Activated CD8-positive, alpha-beta memory T cell treated with anti-CD3 and anti-CD28 coated beads for 24 hours (primary cell): ENCODE measurements around the gene FAM177A1.
"Not testable (repeated sequence)": the region's sequence is repeated elsewhere in the genome, so short reads cannot be mapped to it uniquely, and the experiment has no call there.

Experiments
- DNase-seq: peaks from one replicate; pipeline ENCODE4 v3.0.0-alpha.2; 2020

Gene FAM177A1, protein sequence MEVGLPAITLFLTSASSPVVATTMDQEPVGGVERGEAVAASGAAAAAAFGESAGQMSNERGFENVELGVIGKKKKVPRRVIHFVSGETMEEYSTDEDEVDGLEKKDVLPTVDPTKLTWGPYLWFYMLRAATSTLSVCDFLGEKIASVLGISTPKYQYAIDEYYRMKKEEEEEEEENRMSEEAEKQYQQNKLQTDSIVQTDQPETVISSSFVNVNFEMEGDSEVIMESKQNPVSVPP

DNA sequence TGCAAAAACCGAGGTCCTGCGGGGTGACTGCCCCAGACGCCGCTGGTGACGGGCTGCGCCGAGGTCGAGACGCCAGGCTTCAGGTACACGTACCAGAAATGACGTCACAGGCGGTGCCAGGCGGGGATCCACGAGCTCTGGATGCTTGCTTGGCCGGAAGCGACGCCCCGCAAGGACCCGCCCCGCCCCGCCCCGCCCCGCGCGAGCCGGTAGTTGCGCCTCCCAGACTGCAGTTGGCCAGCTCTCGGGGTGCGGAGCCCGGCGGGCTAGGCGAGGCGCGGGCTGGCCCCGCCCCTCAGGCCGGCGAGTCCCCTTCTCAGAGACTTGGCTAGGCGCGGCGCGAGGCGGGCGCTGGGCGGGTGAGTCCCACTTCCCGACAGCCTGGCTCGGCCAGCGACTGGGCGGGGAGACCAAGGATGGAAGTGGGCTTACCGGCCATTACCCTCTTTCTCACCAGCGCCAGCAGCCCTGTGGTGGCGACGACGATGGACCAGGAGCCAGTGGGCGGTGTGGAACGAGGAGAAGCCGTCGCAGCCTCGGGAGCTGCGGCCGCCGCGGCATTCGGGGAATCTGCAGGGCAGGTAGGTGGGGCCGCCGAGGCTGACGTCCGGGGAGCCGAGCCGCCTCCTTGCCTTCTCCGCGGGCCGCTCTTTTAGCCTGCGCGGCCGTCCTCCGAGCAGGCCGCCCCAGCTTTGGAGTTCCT, at the start of gene FAM177A1:
Gene FAM177A1, plus strand, starts transcription at position 225 of the 703 bp plus-strand sequence. Its CDS starts 192 bp downstream, at position 417.
- peak; percentile 98 for DNase-seq

DNA sequence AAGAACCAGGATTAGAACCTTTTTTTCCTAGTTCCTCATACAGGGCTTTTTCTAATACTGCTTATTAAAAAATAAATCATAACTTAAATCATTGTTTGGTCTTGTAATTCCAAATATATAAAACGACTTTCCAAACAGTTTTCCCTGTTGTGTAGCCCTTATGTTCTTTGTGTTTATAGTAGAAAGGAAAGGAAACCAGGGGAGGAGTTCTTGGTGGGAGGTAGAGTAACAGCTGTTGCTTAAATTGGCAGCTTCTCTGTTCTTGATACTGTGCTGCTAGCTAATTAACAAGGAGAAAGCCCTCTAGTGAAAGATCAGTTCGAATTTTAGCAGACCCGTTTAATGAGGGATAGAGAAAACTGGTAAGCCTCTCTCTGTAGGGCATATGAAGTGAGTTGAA, 48.3 kb upstream of the FAM177A1 start:
- DNase-seq = no peak

DNA sequence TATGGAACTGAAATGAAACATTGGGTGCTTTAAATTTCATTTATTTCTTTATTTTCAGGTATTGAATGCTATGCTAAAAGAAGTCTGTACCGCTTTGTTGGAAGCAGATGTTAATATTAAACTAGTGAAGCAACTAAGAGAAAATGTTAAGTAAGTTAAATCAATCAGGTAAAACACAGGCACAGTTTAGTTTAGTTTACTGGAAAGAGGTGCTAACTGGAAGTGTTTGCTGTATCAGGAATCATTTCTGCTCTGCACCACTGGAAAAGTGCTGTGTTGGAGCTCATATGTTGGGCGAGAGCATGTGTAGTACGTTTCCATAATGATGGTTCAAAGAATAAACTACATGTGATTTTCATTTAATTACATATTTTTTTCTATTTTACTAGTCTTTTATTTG, 46.6 kb upstream of the FAM177A1 start:
- DNase-seq = no peak

DNA sequence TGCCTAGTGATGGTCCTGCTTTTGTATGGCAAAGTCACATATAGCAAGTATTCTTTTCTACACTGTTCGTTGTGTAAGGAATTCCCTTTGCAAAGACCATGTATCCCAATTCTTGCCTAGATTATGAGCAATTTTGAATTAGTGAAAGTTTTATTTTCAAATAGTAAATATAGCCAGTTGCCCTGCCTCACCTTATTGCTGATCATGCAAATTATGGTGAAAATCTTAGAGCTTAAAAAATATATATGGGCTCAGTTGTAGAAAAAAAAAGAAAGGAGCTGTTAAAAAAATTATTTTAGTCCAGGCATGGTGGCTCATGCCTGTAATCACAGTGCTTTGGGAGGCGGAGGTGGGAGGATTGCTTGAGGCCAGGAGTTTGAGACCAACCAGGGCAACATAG, 44.5 kb upstream of the FAM177A1 start:
- no peak for DNase-seq

DNA sequence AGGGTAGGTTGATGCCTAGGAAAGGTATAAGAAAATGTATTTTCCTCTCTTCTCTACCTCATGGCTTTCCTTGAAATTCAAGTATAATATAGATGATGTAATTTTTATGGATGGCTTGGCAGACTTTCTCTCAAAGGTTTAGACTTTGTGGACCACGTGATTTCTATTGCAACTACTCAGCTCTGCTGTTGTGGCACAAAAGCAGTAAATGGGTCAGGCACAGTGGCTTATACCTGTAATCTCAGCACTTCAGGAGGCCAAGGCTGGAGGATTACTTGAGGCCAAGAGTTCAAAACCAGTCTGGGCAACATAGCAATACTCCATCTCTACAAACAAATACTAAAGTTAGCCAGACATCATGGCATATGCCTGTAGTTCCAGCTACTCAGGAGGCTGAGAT, 41.2 kb upstream of the FAM177A1 start:
- no peak for DNase-seq

DNA sequence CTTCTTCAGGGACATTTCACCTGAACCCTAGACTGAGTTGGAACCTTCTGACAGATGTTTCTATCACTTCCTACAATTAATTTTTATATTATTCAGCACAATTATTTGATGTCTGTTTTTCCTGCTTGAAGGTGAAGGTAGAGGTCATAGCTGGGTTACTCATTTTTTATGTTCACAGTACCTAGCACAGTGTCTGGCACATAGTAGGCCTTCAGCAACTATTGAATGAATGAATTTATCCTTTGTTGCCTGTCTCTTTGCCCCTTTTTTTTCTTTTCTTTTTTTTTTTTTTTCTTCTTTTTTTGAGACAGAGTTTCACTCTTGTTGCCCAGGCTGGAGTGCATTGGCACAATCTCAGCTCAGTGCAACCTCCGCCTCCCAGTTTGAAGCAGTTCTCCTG, 29.5 kb upstream of the FAM177A1 start:
- no peak for DNase-seq

DNA sequence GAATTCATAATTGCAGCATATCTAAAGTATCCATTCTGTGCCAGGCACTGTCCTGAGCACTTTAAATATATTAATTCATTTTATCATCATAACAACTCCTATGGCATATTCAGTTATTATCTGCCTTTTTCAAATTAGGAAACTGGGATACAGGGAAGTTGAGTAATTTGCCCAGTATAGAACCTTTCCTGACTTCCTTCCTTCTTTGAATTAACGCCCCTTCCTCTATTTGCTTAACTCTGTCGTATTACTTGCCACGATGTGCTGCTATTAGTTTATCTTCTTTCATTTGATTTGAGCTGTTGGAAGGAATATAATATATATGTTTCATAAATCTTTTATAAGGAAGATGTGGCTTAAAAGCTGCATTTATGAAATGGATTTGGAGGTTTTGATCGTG, 25.4 kb upstream of the FAM177A1 start:
- DNase-seq = no peak

DNA sequence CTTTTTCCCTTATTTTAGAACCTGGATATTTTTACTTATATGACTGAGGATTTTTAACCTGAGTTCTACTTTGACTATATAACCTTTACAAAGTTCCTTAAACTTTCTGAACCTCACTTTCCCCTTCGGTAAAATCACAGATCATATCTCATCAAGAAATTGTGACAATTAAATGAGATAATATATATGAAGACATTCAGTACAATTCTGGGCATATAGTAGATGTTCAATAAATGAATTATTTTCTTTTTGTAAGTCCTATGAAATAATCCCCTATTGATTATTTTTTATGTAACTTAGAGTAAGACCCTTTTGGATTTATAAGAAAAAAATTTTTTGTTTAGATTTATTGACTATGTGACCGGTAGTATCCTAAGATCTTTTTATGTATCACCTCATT, 17.6 kb upstream of the FAM177A1 start:
- no peak for DNase-seq

DNA sequence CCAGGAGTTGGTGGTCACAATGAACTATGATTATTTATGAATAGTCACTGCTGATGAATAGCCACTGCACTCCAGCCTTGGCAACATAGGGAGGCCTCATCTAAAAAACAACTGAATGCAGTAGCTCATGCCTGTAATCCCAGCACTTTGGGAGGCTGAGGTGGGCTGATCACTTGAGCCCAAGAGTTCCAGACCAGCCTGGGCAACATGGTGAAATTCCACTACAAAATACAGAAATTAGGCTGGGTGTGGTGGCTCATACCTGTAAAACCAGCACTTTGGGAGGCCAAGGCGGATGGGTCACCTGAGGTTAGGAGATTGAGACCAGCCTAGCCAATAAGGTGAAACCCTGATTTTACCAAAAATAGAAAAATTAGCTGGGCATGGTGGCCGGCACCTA, 13.5 kb upstream of the FAM177A1 start:
- no peak for DNase-seq

DNA sequence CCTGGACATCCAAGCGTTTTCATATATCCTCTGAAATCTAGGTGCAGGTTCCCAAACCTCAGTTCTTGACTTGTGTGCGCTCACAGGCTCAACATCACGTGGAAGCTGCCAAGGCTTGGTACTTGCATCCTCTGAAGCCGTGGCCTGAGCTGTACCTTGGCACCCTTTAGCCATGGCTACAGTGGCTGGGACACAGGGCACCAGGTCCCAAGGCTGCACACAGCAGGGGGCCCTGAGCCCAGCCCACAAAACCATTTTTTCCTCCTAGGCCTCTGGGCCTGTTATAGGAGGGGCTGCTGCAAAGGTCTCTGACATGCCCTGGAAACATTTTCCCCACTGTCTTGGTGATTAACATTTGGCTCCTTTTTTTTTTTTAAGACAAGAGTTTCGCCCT, 11.6 kb upstream of the FAM177A1 start:
- DNase-seq = no peak

DNA sequence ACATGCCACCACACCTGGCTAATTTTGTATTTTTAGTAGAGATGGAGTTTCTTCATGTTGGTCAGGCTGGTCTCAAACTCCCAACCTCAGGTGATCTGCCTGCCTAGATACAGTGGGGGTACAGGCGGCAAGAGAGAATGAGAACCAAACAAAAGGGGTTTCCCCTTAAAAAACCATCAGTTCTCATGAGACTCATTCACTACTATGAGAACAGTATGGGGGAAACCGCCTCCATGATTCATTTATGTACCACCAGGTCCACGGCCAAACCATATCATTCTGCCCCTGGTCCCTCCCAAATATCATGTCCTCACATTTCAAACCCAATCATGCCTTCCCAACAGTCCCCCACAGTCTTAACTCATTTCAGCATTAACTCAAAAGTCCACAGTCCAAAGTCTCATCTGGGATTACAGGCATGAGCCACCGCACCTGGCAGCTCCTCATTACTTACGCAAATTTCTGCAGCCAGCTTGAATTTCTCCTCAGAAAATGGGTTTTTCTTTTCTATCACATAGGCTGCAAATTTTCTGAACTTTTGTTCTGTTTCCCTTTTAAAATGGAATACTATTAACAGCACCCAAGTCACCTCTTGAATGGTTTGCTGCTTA, 11.0 kb upstream of the FAM177A1 start:
- DNase-seq = not testable (repeated sequence)

DNA sequence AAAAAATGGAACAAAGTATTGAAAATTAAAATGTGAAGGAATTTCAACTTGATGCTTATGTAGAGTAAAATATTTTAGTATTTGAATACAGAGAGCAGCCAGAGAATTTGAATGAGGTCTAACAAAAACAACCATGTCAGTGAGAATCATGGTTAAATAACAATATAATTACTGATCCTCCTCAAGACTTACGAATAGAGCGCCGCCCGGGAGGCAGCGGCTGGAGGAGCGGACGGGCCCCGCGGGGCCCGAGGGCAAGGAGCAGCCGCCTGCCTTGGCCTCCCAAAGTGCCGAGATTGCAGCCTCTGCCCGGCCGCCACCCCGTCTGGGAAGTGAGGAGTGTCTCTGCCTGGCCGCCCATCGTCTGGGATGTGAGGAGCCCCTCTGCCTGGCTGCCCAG, 7.8 kb upstream of the FAM177A1 start:
- DNase-seq = not testable (repeated sequence)

DNA sequence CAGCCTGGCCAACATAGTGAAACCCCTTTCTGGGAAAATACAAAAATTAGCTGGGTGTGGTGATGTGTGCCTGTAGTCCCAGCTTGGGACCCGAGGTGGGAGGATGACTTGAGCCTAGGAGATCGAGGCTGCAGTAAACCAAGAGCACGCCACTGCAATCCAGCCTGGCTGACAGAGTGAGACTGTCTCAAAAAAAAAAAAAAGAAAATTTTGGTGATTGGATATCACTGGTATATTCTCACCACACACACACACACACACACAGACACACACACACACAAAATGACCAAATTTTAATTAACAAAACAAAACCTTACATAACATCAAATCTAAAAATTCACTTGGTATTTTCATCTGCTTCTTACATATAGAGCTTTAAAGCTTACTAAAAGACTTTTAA, 3.4 kb upstream of the FAM177A1 start:
- no peak for DNase-seq

DNA sequence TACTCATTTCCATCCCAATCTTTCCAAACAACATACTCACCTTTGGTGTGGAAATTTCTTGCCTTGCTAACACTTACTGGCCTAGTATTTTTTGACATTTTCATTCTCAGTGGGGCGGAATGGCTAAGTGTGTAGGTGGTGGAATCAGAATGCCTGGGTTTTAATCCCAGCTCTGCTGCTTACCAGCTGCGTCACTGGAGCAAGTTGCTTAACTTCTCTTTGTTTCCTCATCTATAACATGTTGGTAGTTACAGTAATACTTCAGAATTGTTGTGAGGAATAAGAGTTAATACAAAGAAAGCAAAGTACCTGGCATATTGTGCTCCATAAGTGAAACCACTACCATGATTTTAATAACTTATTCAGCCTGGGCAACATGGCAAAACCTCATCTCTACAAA, 3.0 kb upstream of the FAM177A1 start:
- DNase-seq = no peak

DNA sequence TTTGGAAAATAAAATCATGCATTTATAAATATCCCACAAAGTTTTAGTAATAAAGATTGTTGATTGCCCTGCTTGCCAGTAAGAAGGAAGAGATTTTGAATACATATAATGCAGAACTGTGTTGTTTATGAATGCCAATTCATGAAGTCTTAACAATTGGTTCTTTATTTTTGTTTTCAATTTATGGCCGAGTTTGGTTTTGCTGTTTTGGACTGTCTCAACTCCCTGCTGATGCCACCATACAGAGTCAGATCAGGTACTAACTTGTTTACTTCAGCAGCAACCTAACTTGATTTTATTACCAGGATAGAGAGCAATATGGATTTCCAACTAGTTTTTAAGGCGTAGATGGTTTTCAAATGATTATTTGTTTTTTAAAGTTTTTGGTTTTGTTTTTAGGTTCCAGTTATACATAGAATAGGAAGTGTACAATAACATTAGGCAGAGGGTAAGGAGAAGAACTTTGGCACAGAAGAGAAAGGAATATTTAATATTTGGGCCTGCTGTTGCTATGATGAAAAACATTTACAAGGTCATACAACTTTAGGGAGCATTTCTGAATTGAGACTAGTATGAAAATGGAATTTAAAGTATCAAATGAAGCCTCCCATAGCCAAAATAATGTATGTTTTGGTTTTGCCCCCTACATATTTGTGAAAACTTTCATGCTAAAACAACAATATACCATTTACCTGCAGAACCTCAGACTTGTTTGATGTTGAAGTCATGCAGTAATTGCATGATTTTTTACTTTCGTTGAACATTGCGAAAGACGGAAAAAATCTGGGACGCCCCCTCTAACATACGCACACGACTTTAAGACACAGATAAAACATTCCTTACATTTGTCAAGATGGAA, 904 bp upstream of the FAM177A1 start:
- DNase-seq = no peak

DNA sequence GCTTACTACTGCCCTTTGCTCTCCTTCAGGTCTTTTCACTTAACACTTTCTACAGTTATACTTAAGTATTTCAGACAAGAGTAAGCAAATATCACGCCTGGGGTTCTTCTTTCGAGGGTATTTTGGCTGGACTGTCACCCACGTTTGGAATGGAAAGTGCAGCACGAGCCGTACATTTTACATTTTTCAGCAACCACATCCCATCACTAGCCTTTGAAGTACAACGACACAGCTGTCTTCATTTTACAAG, 349 bp upstream of the FAM177A1 start:
- DNase-seq = no peak

DNA sequence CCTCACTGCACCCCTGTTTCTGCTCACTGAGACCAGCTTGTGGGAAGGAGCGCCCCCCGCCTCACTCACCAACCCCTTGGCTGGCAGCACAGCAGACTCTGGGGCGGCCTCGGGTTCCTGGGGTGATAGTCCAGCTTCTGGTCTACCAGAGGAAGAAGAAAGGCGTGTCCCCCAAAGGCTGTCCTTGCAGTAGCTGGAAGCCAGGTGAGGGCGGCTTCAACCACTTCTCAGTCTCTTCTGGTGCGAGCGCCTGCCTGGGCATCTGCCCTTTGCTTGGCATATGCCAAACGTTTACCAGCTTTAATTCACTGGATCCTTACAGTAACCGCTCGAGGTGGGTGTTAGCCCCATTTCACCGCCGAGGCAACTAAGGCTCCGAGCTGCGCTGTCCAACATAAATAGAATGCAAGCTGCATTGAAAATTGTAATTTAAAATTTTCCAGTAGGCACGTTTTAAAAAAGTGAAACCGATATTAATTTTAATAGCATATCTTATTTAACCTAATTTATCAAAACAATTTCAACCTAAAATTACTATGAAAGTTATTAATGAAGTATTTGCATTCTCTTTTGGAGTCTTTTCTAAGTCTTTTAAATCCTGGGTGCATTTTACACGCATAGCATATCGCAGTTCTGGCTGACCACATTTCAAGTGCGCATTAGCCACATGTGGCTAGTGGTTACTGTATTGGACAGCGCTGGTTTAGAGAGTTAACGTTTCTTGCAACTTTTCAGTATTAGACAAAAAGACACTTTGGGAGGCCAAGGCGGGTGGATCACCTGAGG, 872 bp downstream of the FAM177A1 start:
- no peak for DNase-seq

DNA sequence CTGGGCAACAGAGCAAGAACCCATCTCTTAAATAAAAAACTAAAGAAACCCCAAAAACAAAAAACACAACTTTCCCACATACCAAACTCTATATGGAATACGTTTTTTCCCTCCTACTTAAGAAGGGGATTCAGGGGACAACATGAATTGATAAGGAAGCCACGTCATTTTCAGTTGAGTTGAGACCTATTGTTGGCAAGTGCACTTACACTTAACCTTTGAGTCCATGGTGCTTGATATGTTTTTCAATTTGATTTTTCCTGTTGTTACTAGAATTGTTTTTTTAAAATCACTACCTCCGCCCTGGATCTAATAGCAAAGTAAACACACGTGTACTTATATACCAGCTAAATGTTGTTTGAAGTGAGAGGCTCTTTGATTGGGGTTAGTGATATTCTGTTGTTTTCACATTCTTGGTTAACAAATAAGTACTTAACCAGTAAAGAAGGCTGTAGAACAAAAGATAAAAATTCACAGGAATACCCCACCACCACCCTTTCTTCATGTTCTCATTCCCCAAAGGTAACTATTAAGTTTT, 2.0 kb downstream of the FAM177A1 start:
- no peak for DNase-seq

DNA sequence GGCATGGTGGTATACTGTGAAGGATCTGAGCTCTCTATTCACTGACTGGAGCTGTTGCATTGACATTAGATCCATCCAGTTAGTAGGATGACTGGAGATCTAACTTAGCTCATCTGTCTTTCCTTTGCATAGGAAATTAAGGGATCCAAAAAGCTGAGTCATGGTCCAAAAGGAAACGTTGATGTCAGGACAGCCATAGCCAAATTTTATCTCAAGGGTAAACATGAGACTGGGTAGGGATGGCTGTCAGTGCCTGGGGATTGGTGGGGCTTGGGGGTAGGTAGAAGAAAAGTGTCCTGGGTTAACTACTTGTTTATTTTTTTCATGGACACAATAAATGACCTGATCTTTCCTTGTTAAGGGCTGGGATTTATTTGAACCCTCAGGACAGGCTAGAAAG, 4.6 kb downstream of the FAM177A1 start:
- no peak for DNase-seq

DNA sequence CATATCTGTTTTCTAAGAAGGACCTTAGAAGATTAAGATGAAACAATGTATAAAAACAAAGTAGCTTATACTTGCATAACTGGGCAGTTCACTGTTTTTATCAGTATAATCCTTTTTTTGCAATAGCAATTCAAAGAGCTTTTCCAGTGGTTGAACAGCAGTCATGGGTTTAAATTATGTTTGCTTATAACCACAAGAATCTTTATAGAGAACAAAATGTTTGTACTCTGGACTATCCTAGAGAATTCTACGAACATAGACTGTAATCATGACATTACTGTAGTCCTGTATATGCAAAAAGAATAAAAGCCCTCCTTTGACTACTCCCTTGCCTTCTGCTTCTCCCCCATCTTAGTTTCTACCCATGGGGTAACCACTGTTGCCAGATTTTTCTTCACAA, 5.7 kb downstream of the FAM177A1 start:
- no peak for DNase-seq

DNA sequence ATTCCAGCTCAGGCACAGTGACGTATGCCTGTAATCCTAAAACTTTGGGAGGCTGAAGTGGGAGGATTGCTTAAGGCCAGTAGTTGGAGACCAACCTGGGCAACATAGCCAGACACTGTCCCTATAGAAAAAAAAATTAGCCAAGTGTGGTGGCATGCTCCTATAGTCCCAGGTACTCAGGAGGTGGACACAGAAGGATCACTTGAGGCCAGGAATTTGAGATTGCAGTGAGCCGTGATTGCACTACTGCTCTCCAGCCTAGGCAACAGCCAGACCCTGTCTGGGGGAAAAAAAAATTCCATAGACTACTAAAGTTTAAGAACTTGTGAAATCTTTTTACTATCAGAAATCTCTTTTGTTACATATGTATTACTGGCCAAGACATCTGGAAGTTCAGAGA, 6.6 kb downstream of the FAM177A1 start:
- DNase-seq = no peak

DNA sequence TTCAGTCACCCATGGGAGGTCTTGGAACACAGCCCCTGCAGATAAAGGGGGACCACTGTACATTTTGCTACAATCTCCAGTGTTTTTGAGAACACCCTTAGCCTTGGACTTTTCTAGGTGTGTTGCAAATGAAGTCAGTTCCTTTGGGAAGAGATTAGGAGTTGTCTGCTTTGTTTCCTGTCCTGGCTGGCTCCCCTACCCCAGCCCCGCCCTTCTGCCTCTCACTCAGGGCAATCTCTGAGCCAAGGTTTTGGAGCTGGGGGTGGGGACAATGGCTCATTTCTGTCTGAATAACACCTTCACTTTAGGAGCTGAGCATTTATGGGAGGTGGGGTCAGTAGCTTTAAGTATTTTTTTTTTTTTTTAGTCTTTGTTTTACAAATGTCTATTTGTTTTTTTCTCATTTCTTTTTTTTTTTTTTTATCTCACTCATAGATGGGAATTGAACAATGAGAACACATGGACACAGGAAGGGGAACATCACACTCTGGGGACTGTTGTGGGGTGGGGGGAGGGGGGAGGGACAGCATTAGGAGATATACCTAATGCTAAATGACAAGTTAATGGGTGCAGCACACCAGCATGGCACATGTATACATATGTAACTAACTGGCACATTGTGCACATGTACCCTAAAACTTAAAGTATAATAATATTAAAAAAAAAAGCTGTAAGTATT, 15.2 kb downstream of the FAM177A1 start:
- not testable (repeated sequence) for DNase-seq
